ENCODE results near the gene NGB. TPM values are rescaled to one million over a fixed set of nuclear protein-coding genes. Genes with fewer than 3 reads are reported as not detected.
A peak's percentile ranks its signal among the peaks of the same experiment; 100 is the strongest.

The NGB gene
- total RNA-seq, 1 experiment from 2014 or later: not detected

GRCh38 chr14:77278461-77279230 is 7.6 kb upstream of the NGB start:
- Histone ChIP-seq H3K4me1 (peaks cover 12% of the 10 kb centered on the region), H3K9me3 (replicated peaks) (no peaks in the 10 kb centered on the region), H3K36me3 (peaks cover 13% of the 10 kb centered on the region), H3K27me3 (no peaks in the 10 kb centered on the region), H3K27ac (no peak overlapping the region), H3K4me3 (no peak overlapping the region)
- DNase-seq: no peak

GRCh38 chr14:77276959-77277358 is 6.0 kb upstream of the NGB start:
- no peak for DNase-seq
- H3K4me3 ChIP-seq: no peak overlapping the region
- no peaks in the 10 kb centered on the region for H3K27me3 ChIP-seq
- H3K9me3 ChIP-seq (replicated peaks): no peaks in the 10 kb centered on the region
- peaks cover 7% of the 10 kb centered on the region for H3K4me1 ChIP-seq
- H3K27ac ChIP-seq: no peak overlapping the region
- peaks cover 6% of the 10 kb centered on the region for H3K36me3 ChIP-seq

DNA sequence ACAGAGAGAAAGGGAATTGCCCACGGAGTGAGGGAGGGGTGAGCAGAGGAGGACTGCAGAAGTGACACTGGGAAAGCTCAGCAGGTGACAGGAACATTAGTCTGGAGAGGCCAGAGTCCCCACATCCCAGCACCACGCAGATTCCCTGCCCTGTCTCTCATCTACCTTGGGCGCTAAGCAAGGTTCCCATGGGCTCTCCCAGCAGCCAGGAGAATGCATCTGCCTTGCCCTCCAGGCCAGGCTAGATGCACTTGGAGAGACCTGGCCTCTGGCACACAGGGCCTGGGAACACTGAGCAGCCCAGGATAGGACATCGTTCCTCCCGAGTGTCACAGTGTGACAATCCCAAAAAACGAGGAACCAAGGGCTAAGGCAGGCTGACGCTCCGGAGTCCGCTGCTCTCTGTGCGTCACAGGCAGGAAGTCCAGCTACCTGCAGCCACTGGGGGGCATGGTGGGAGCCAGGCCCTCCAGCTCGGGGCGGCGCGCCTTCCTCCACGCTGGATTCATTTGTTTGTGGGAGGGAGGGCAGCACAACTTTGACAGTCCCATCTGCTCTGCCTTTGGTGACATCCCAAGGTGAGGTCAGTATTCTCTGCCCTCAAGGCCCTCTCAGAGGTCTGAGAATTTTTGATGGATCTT is 5.4 kb upstream of the NGB start:
- Histone ChIP-seq H3K4me3 (no peak overlapping the region), H3K27ac (no peak overlapping the region), H3K4me1 (peaks cover 3% of the 10 kb centered on the region), H3K36me3 (peaks cover 6% of the 10 kb centered on the region), H3K27me3 (no peaks in the 10 kb centered on the region), H3K9me3 (replicated peaks) (no peaks in the 10 kb centered on the region)
- no peak for DNase-seq

DNA sequence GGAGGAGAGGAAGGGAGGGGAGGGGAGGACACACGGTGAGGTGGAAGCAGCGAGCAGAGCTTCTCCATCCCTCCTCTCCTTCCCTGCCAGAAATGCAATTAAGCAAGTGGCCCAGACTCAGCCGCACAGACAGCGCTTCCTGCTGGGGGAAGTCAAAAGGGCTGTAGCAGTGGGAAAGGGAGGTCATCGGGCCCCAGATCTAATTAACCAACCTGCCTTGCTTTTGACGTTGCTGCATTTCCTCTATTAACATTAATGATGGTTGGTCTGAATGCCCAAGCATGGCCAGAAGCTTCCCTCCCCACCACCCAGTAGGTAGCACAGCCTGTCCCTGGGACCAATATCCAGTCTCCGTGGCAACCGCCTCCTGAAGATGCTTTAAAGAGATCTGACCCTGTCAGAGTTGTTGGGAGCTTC is 4.6 kb upstream of the NGB start:
- H3K9me3 ChIP-seq (replicated peaks): no peaks in the 10 kb centered on the region
- no peak for DNase-seq
- peaks cover 5% of the 10 kb centered on the region for H3K36me3 ChIP-seq
- no peaks in the 10 kb centered on the region for H3K27me3 ChIP-seq
- no peak overlapping the region for H3K27ac ChIP-seq
- H3K4me3 ChIP-seq: no peak overlapping the region
- H3K4me1 ChIP-seq: no peaks in the 10 kb centered on the region

DNA sequence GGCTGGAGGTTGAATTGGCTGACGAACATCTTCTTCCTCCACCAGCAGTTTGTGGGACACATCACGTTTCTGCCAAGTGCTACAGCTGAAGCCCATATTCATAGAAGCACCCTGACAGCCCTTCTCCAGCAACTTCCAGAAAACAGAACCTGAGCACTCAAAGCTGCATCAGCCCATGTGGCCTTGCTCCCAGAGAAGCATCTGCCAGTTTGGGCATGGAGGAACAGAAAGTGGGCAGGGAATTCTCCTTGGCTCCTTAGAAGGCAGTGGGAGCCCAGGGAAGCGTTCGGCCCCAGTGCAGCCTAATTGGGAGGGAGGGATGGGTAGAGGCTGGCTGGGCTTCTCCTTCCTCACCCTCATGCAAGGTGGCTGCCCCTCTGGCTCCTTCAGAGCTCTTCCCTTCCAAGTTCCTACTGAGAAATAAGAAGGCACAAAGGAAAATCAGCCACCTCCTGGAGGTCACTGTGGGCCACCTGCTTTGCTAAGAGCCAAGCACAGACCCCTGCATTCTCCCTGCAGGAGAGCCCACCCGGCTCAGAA is 4.1 kb upstream of the NGB start:
- H3K36me3 ChIP-seq: no peaks in the 10 kb centered on the region
- H3K27ac ChIP-seq: no peak overlapping the region
- H3K27me3 ChIP-seq: no peaks in the 10 kb centered on the region
- H3K9me3 ChIP-seq (replicated peaks): no peaks in the 10 kb centered on the region
- H3K4me1 ChIP-seq: no peaks in the 10 kb centered on the region
- DNase-seq: no peak
- H3K4me3 ChIP-seq: no peak overlapping the region

DNA sequence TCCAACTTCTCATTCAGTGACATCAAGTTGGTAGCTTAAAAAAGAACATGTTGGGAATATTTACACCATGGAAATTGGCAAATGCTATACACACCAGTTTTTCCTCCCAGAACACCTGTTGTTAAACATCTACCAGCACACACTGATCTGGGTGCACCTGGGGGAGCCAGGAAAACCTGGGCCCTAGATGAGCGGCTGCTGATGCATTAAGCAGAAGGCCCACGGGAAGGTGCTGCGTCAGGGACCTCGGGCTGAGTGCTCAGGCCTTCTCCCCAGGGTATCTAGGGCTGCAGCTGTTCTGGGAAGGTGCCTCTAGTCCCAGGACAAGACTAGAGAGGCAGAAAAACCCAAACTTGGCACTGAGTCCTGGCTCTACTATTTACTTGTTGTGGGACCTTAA is 2.8 kb upstream of the NGB start:
- DNase-seq: no peak
- Histone ChIP-seq H3K27me3 (no peaks in the 10 kb centered on the region), H3K36me3 (no peaks in the 10 kb centered on the region), H3K4me1 (0 out of 2 replicates have a peak, but pooled peaks cover 2% of the 10 kb centered on the region), H3K27ac (no peak overlapping the region), H3K4me3 (no peak overlapping the region), H3K9me3 (replicated peaks) (no peaks in the 10 kb centered on the region)

DNA sequence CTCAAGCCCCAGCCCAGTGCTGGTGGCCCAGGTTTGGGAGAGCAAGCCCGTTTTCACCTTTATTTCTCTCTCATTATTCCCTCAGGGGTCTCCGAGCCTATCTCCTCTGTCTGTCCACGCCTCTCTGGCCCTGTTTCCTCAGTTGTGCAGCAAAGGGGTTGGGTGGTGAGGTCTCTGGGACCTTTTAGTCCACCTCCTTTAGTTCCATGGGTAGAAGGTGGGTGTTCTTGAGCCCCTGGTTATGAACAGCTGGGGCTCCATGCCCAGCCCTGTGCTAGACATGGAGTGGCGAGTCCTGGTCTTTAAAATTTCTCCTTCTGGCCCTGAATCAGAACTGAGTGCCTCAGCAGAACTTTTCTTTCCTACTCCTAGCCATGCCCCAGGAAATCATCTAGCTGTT is 1.3 kb upstream of the NGB start:
- Histone ChIP-seq H3K4me1 (0 out of 2 replicates have a peak, but pooled peaks cover 2% of the 10 kb centered on the region), H3K36me3 (no peaks in the 10 kb centered on the region), H3K4me3 (no peak overlapping the region), H3K27ac (no peak overlapping the region), H3K9me3 (replicated peaks) (no peaks in the 10 kb centered on the region), H3K27me3 (no peaks in the 10 kb centered on the region)
- no peak for DNase-seq

DNA sequence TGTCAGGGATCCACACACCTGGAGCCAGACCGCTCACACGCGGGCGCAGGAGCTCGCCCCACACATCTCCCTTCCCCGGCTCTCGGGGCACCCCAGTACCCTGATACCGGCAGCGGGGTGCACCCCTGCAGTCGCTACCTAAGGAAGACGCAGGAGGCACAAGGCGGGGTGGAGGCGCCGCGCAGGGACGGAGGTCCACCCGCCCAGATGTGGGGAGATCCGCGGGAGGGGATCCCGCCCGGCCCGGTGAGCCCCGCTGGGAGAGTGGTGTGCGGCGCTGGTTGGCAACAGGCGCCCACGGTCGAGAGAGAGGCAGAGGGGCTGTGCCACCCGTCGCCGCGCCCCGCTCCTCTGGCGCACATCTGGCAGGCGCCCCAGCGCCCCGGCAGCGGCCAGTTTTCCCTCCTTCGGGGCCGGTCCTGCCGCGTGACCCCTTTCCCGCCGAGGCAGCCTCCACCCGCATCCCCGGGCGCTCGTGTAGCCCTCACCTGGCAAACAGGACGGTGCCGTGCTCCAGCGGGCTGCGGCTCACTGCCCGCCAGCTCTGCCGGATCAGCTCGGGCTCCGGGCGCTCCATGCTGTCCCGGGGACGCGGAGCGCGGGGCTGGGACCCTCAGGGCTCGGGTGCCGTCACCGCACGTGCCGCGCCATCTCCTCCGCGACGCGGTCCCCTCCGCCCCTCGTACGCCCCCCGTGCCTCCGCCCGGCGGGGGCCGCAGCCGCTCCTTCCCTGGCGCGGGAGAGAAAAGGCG is 469 bp downstream of the NGB start:
- no peak for DNase-seq
- no peaks in the 10 kb centered on the region for H3K27me3 ChIP-seq
- no peaks in the 10 kb centered on the region for H3K36me3 ChIP-seq
- 0 out of 2 replicates have a peak, but pooled peaks cover 2% of the 10 kb centered on the region for H3K4me1 ChIP-seq
- H3K9me3 ChIP-seq (replicated peaks): no peaks in the 10 kb centered on the region
- H3K27ac ChIP-seq: no peak overlapping the region
- H3K4me3 ChIP-seq: no peak overlapping the region

GRCh38 chr14:77268989-77269600 is 1.9 kb downstream of the NGB start:
- Histone ChIP-seq H3K27me3 (no peaks in the 10 kb centered on the region), H3K36me3 (no peaks in the 10 kb centered on the region), H3K9me3 (replicated peaks) (no peaks in the 10 kb centered on the region), H3K27ac (no peak overlapping the region), H3K4me1 (0 out of 2 replicates have a peak, but pooled peaks cover 2% of the 10 kb centered on the region), H3K4me3 (no peak overlapping the region)
- DNase-seq: peak; percentile 42 to 50

DNA sequence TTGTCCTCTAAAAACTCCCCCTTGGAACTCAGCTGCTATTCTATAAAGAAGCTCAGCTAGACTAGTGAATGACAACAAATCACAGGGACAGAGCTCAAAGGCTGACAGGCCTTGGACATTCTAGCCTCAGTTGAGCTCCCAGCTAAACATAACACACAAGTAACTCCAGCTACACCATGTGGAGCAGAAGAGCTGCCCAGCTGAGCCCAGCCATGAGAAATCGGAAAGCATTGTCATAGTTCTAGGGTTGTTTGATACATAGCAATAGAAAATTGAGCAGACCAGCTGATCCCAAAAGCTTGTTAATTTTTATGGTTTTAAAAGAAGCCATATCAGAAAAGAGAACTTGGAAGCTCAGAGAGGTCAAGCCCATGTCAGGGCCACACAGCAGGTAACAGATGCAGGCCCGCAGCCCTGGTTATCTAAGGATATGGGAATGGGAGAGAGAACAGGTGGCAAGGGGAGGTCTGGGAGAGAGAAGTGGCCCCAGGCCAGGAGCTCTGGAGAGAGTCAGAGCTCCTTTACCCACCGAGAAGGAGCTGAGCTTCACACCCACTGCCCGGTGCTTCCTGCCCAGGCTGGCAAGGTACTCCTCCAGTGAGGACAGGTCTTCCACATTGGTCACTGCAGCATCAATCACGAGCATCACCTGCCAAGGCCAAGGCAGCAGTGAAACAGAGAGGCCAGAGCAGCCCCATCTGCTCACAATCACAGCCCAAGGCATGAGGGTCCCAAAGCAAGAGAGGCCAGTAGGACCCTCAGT is 2.9 kb downstream of the NGB start:
- Histone ChIP-seq H3K27me3 (no peaks in the 10 kb centered on the region), H3K36me3 (no peaks in the 10 kb centered on the region), H3K4me3 (no peak overlapping the region), H3K27ac (no peak overlapping the region), H3K4me1 (0 out of 2 replicates have a peak, but pooled peaks cover 2% of the 10 kb centered on the region), H3K9me3 (replicated peaks) (no peaks in the 10 kb centered on the region)
- no peak for DNase-seq

DNA sequence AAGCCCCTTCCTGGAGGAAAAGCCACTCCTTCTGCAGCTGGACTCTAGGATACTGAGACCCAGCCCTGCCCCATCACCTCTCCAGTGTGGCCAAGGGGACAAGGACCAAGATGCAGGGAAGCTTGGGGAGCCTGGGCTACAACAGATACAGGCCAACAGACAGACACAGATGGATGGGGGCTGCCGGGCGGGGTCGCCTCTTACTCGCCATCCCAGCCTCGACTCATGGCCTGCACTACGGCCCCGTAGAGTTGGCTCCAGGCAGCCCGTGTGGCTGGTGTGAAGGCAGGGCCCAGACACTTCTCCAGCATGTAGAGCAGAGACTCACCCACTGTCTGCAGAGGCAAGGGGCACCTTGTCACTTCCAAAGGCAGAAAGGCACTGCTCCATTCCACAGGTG is 4.7 kb downstream of the NGB start:
- Histone ChIP-seq H3K4me3 (no peak overlapping the region), H3K27me3 (no peaks in the 10 kb centered on the region), H3K27ac (no peak overlapping the region), H3K9me3 (replicated peaks) (no peaks in the 10 kb centered on the region), H3K4me1 (0 out of 2 replicates have a peak, but pooled peaks cover 2% of the 10 kb centered on the region), H3K36me3 (no peaks in the 10 kb centered on the region)
- no peak for DNase-seq

DNA sequence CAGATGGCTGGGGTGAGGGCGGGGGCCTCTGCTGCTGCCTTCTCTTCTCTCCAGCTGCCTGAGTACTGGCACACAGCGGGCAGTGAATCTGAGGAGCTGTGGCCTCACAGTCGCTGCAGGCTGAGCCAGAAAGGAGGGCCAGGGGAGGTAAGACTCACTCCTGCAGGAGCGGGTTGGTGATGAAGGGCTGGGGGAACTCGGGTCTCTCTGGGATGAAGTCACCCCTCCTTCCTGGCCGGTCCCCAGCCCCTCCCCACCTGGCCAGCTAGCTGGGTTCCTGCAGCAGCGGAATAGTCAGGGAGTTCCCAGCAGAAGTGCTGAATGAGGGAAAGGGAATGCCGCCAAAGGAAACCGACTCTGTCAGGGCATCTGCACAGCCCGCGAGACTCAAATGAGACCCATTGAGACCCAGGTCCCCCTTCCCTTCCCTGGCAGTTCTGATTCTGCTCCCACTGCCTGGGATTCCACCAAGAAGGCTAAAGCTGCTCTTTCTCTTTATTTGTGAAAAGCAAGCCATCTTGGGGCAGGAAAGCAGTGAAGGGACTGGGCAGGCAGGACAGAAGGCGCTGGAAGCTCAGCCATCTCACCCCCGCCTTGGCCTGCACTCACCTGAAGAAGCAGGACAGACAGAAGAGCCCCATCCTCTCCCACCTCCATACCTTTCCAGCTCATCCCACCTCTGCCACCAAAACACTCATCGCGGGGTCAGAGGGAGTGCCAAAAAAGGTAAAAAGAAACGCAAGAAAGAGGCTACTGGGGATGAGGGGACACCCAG is 5.3 kb downstream of the NGB start:
- Histone ChIP-seq H3K4me3 (no peak overlapping the region), H3K27me3 (no peaks in the 10 kb centered on the region), H3K9me3 (replicated peaks) (no peaks in the 10 kb centered on the region), H3K27ac (no peak overlapping the region), H3K36me3 (no peaks in the 10 kb centered on the region), H3K4me1 (0 out of 2 replicates have a peak, but pooled peaks cover 2% of the 10 kb centered on the region)
- DNase-seq: no peak

DNA sequence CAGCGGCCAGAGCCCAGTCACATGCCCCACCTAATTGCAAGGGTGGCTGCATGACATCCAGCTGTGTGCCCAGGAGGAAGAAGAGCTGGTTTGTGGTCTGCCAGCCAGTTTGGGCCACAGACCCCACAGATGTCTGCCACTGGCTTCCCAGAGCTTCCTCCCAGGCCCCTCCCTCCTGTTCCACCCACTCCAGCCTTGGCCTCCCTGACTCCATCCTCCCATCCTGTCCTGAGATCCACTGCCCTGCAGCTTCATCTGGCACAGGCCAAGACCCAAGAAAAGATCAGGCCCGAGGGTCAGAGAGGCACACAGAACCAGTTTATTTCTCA is 5.9 kb downstream of the NGB start:
- no peaks in the 10 kb centered on the region for H3K27me3 ChIP-seq

More for the DNA sequence above, 5.9 kb downstream of the NGB start:
- H3K27ac ChIP-seq: no peak overlapping the region
- no peak overlapping the region for H3K4me3 ChIP-seq
- H3K4me1 ChIP-seq: 0 out of 2 replicates have a peak, but pooled peaks cover 2% of the 10 kb centered on the region
- DNase-seq: no peak
- H3K9me3 ChIP-seq (replicated peaks): no peaks in the 10 kb centered on the region
- H3K36me3 ChIP-seq: no peaks in the 10 kb centered on the region

Data from SJCRH30 (cell line).